Activated naive CD4-positive, alpha-beta T cell treated with anti-CD3 and anti-CD28 coated beads, Interleukin-2, amount 50 U/mL, for 24 hours (primary cell): ENCODE results near the gene KRT81.
A peak's percentile ranks its signal among the peaks of the same experiment; 100 is the strongest.
"Not testable (repeated sequence)": the region's sequence is repeated elsewhere in the genome, so short reads cannot be mapped to it uniquely, and the experiment has no call there.

Experiments used
- H3K27ac Mint-ChIP-seq: one replicate; pipeline ENCODE4 v1.8.0; 2021; ENCODE audit warnings: mild to moderate bottlenecking, mixed read lengths
- H3K27me3 Mint-ChIP-seq: one replicate; pipeline ENCODE4 v1.8.0; 2021; ENCODE audit warnings: mixed read lengths
- H3K36me3 Mint-ChIP-seq: one replicate; pipeline ENCODE4 v1.8.0; 2021; ENCODE audit warnings: mixed read lengths
- H3K4me1 Mint-ChIP-seq: one replicate; pipeline ENCODE4 v1.8.0; 2021; ENCODE audit warnings: mixed read lengths
- H3K4me3 Mint-ChIP-seq: one replicate; pipeline ENCODE4 v1.8.0; 2021; ENCODE audit warnings: mild to moderate bottlenecking, mixed read lengths
- H3K9me3 Mint-ChIP-seq: one replicate; pipeline ENCODE4 v1.8.0; 2021; ENCODE audit warnings: mixed read lengths

Gene KRT81

GRCh38 chr12:52322069-52322468 is 30.7 kb upstream of the KRT81 start:
- H3K27me3 Mint-ChIP-seq, result peaks cover 8% of the 10 kb centered on the region
- peaks cover 4% of the 10 kb centered on the region for H3K4me1 Mint-ChIP-seq
- no peaks in the 10 kb centered on the region for H3K9me3 Mint-ChIP-seq

DNA sequence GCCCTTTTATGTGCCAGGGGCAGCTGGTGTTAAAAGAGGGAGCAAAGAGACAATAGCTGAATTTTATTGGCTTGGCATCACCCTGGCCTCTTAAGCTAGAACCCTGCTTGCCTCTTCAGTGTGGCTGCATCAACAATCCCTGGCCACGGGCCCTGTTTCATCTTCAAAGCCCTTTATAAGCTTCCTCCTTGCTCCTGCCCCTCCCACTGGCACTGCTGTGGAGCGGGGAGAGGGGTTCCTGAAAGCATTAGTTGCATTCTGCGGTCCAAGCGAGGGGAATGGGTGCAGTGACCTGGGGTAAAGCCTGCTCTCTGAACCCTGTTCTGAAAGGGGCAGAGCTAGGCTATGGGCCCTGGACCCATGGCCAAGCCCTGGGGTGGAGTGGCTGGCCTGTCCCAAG is 30.1 kb upstream of the KRT81 start:
- no peak overlapping the region for H3K4me3 Mint-ChIP-seq
- H3K4me1 Mint-ChIP-seq, result no peaks in the 10 kb centered on the region
- no peaks in the 10 kb centered on the region for H3K9me3 Mint-ChIP-seq
- H3K36me3 Mint-ChIP-seq, result no peaks in the 10 kb centered on the region
- peaks cover 8% of the 10 kb centered on the region for H3K27me3 Mint-ChIP-seq
- H3K27ac Mint-ChIP-seq, result no peak overlapping the region

More at GRCh38 chr12:52322069-52322468, 30.7 kb upstream of the KRT81 start:
- Mint-ChIP-seq H3K36me3 (no peaks in the 10 kb centered on the region), H3K4me3 (no peak overlapping the region), H3K27ac (no peak overlapping the region)

- Mint-ChIP-seq H3K36me3 (no peaks in the 10 kb centered on the region), H3K4me3 (no peak within 1 kb of the TSS), H3K9me3 (no peaks in the 10 kb centered on the region), H3K4me1 (no peaks in the 10 kb centered on the region), H3K27me3 (peaks cover 8% of the 10 kb centered on the region), H3K27ac (no peak within 1 kb of the TSS)
These were observed 29.6 kb upstream of the KRT81 start, which contains the start of gene KRT83 for GRCh38 chr12:52320784-52321400. TSS of gene KRT83 (minus strand) at chr12:52321398. CDS start at chr12:52321335, 63 bp downstream.

DNA sequence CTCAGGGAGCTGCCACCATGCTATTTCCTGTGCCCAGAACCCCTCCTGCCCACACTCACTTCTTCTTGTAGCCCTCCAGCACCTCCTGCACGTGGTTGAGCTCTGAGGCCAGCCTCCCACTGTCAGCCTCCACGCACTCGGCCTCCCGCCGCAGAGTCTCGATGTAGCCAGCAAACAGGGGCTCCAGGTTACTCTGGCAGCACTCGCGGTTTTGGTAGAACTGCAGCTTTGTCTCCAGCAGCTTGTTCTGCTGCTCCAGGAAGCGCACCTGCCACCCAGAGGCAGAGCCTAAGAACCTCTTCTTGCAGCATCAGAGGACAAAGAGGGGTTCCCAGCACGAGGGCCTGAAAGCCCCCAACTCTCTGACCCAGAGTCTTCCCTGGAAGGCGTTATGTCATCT is 27.8 kb upstream of the KRT81 start:
- Mint-ChIP-seq H3K4me3 (no peak overlapping the region), H3K4me1 (no peaks in the 10 kb centered on the region), H3K36me3 (no peaks in the 10 kb centered on the region), H3K27ac (no peak overlapping the region), H3K9me3 (no peaks in the 10 kb centered on the region), H3K27me3 (peaks cover 8% of the 10 kb centered on the region)

DNA sequence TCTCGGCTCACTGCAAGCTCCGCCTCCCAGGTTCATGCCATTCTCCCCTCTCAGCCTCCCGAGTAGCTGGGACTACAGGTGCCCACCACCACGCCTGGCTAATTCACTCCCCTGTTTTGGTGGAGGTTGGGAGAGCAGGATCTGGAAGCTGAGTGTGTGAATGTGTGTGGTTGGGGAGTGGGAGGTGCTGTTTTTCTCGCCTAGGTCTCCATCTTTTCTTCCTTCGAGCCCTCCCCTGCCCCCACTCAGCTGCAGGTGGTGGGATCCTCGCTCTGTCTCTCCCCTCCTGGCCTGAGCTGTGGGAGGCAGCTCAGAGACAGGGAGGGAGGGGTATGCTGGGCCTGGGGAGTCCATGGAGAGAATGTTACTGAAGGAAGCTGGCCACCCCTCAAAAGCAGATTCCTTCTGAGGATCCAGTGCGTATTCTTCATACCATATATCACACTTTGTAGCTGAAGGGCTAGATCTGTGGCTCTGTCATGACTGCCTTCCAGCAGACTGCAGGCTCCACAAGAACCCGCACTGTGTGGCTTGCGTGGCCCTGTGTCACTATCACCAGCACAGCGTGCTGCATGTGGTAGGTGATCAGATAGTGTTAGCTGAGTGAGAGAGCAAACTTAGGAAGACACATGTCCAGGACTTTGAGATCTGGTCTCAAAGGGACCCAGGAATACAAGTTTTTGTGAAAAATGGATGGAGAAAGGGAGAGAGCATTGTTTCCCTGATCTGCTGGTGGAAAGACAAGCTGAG is 27.1 kb upstream of the KRT81 start:
- Mint-ChIP-seq H3K36me3 (no peaks in the 10 kb centered on the region), H3K27me3 (peaks cover 8% of the 10 kb centered on the region), H3K27ac (no peak overlapping the region), H3K4me3 (no peak overlapping the region), H3K4me1 (no peaks in the 10 kb centered on the region), H3K9me3 (no peaks in the 10 kb centered on the region)

DNA sequence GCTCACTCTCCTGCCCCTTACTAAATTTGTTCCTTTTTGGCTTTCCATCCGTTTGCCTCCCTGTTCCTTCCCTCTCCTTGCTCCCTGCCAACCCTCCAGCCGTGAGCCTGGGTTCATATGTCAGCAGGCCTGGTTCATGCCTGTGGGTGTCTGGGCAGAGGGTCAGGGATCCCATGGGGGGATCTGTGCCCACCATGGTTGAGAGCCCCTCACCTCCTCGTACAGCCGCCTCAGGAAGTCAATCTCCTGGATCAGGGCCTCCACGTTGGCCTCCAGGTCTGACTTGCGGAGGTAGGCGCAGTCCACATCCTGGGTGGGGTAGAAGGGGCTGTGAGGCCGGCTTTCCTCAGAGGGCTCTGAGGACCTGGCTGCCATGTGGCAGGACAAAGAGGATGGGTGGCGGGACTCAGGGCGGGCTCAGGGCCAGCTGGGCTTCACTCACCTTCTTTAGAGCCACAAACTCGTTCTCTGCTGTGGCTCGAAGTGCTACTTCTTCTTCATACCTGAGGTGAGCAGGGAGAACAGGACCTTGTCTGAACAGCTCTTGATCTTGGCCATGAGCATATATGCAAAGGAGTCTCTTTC is 26.2 kb upstream of the KRT81 start:
- H3K4me3 Mint-ChIP-seq, result no peak overlapping the region
- no peak overlapping the region for H3K27ac Mint-ChIP-seq
- no peaks in the 10 kb centered on the region for H3K36me3 Mint-ChIP-seq
- no peaks in the 10 kb centered on the region for H3K9me3 Mint-ChIP-seq
- H3K27me3 Mint-ChIP-seq, result peaks cover 8% of the 10 kb centered on the region
- no peaks in the 10 kb centered on the region for H3K4me1 Mint-ChIP-seq

DNA sequence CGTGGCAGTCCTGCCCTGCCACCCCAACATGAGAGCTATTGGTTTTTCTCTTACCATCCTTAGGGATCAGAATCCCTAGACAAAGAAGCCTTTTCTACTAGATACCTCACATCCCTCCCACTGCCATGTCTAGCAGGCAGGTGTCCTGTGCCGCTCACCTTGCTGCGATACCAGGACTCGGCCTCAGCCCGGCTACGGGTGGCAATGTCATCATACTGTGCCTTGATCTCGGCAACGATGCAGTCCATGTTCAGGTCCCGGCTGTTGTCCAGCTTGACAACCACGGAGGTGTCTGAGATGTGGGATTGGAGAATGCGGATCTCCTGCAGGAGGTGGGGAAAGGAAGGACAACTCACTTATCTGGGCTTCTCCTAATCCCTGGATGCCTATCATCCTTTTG is 25.4 kb upstream of the KRT81 start:
- H3K27ac Mint-ChIP-seq, result no peak overlapping the region
- no peak overlapping the region for H3K4me3 Mint-ChIP-seq
- H3K27me3 Mint-ChIP-seq, result peaks cover 11% of the 10 kb centered on the region
- H3K36me3 Mint-ChIP-seq, result no peaks in the 10 kb centered on the region
- no peaks in the 10 kb centered on the region for H3K9me3 Mint-ChIP-seq
- H3K4me1 Mint-ChIP-seq, result no peaks in the 10 kb centered on the region

GRCh38 chr12:52316290-52316689 is 25.0 kb upstream of the KRT81 start:
- H3K4me3 Mint-ChIP-seq, result no peak overlapping the region
- no peaks in the 10 kb centered on the region for H3K9me3 Mint-ChIP-seq
- H3K4me1 Mint-ChIP-seq, result no peaks in the 10 kb centered on the region
- no peak overlapping the region for H3K27ac Mint-ChIP-seq
- H3K36me3 Mint-ChIP-seq, result no peaks in the 10 kb centered on the region
- H3K27me3 Mint-ChIP-seq, result peaks cover 12% of the 10 kb centered on the region

GRCh38 chr12:52315721-52316120 is 24.4 kb upstream of the KRT81 start:
- not testable (repeated sequence) for H3K4me3 Mint-ChIP-seq, H3K4me1 Mint-ChIP-seq, H3K27ac Mint-ChIP-seq, H3K9me3 Mint-ChIP-seq, H3K36me3 Mint-ChIP-seq
- H3K27me3 Mint-ChIP-seq, result peaks cover 13% of the 10 kb centered on the region

DNA sequence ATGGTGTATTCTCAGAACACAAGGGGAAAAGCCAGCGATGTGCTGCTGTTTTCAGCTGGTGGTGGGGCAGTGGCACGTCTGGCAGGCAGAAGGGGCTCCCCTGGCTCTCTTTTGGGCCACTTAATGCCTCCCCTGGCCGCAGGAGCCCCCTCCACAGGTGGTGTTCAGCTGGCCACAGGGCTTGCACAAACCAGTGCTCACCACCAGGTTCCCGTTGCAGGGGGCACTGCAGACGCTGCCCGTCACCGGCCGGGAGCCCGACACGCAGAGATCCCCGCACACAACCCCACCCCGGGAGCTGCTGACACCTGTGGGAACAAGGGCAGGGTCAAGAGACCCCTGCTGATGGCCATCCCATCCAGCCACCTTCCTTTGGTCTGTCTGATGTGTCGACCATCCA is 23.2 kb upstream of the KRT81 start:
- Mint-ChIP-seq H3K4me3 (no peak overlapping the region), H3K4me1 (no peaks in the 10 kb centered on the region), H3K36me3 (no peaks in the 10 kb centered on the region), H3K27ac (no peak overlapping the region), H3K9me3 (no peaks in the 10 kb centered on the region), H3K27me3 (peaks cover 15% of the 10 kb centered on the region)

GRCh38 chr12:52313926-52314325 is 22.6 kb upstream of the KRT81 start:
- no peak overlapping the region for H3K4me3 Mint-ChIP-seq
- peaks cover 2% of the 10 kb centered on the region for H3K4me1 Mint-ChIP-seq
- no peaks in the 10 kb centered on the region for H3K9me3 Mint-ChIP-seq
- H3K27ac Mint-ChIP-seq, result peak overlapping the region; percentile 46
- peaks cover 21% of the 10 kb centered on the region for H3K27me3 Mint-ChIP-seq
- H3K36me3 Mint-ChIP-seq, result no peaks in the 10 kb centered on the region

GRCh38 chr12:52313461-52313860 is 22.1 kb upstream of the KRT81 start:
- Mint-ChIP-seq H3K9me3 (no peaks in the 10 kb centered on the region), H3K27ac (no peak overlapping the region), H3K36me3 (no peaks in the 10 kb centered on the region), H3K4me1 (peaks cover 7% of the 10 kb centered on the region), H3K4me3 (no peak overlapping the region), H3K27me3 (peaks cover 24% of the 10 kb centered on the region)

DNA sequence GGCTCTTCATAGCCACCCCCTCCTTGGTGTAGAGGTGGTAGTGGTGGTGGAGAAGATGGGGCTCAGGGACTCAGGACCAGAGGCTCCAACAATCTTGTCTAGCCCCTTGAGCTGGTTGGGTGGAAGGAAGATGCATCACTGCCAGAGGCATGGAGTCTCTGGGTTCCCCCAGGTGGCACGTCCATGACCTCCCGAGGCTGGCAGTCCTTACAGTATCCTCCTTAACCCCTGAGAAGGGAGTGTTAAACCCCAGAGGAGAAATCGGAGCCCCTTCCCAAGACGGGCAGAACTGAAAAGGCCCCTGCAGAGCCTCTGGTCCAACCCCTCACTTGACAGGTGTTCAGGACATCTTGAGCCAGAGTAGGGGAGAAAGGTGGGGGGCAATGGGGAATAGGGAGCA is 20.8 kb upstream of the KRT81 start:
- Mint-ChIP-seq H3K4me1 (peaks cover 10% of the 10 kb centered on the region), H3K27ac (no peak overlapping the region), H3K4me3 (no peak overlapping the region), H3K27me3 (peaks cover 28% of the 10 kb centered on the region), H3K9me3 (no peaks in the 10 kb centered on the region), H3K36me3 (no peaks in the 10 kb centered on the region)

- Mint-ChIP-seq H3K27ac (peak overlapping the region; percentile 47), H3K27me3 (peaks cover 31% of the 10 kb centered on the region), H3K4me1 (peaks cover 10% of the 10 kb centered on the region), H3K4me3 (no peak overlapping the region), H3K36me3 (no peaks in the 10 kb centered on the region), H3K9me3 (no peaks in the 10 kb centered on the region)
These were observed 19.9 kb upstream of the KRT81 start for GRCh38 chr12:52311285-52311648.

DNA sequence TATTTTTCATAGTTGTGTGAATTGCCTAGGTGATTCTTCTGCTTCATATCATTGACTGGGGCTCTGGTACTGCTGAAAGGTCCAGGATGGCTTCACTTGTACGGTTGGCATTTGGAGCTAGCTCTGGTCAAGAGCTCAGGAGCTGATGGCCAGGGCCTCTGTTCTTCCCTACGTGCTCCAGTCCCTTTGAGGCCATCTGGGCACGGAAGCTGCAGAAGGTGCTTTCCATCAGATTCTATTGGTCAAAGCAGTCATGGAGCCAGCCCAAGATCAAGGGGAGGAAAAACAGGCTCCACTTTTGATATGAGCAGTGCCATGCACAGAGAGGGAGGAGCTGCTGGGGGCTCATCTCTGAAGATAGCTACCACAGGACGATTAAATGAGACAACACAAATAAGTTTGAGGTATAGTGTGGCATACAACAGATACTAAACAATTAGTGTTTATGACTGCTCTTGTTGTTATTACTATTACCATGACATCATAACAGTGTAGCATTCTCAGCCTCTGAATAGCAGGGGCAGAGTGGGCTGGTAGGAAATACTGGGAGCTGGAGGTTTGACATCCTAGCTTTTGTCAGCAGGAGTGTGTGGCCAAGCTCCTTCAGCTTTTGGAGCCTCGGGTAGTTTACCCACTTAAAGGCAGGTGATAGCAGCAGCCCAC is 19.4 kb upstream of the KRT81 start:
- Mint-ChIP-seq H3K9me3 (no peaks in the 10 kb centered on the region), H3K27me3 (peaks cover 31% of the 10 kb centered on the region), H3K27ac (no peak overlapping the region), H3K4me3 (no peak overlapping the region), H3K36me3 (no peaks in the 10 kb centered on the region), H3K4me1 (peaks cover 10% of the 10 kb centered on the region)
